ENCODE measurements around the gene TUBG1. TPM values are rescaled to one million over a fixed set of nuclear protein-coding genes. Genes with fewer than 3 reads are reported as not detected.
"Not testable (repeated sequence)": the region's sequence is repeated elsewhere in the genome, so short reads cannot be mapped to it uniquely, and the experiment has no call there.

Gene TUBG1
- total and polyA plus RNA-seq, 8 donors, result 31.5 to 63.2 (median 39.9) TPM

DNA sequence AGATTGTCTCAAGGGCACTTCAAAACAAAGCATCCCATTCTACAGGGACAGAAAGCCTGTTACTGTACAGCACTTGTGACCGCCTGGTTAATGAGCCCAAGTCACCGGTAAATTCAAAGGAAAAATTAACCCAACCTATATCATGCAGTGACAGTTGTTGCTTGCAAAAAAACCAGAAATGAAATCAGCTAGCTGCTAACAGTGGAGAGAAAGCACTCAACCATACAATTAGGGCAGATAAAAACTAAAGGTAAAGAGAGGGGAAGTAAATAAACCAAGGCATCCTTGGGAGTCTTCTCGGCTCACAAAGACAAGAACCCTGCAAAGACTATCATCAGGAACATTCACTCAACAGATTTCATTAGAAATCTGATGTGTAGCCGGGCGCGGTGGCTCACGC is 6.2 kb upstream of the TUBG1 start:
- TF ChIP-seq, protein P1, sequence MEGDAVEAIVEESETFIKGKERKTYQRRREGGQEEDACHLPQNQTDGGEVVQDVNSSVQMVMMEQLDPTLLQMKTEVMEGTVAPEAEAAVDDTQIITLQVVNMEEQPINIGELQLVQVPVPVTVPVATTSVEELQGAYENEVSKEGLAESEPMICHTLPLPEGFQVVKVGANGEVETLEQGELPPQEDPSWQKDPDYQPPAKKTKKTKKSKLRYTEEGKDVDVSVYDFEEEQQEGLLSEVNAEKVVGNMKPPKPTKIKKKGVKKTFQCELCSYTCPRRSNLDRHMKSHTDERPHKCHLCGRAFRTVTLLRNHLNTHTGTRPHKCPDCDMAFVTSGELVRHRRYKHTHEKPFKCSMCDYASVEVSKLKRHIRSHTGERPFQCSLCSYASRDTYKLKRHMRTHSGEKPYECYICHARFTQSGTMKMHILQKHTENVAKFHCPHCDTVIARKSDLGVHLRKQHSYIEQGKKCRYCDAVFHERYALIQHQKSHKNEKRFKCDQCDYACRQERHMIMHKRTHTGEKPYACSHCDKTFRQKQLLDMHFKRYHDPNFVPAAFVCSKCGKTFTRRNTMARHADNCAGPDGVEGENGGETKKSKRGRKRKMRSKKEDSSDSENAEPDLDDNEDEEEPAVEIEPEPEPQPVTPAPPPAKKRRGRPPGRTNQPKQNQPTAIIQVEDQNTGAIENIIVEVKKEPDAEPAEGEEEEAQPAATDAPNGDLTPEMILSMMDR (IDR thresholded peaks at IDR 0.05), result no peak
- peaks cover 0 to 5% of the 10 kb centered on the region in 2 donors for H3K36me3 ChIP-seq
- ATAC-seq (no peak), DNase-seq (no peak)
- peaks cover 11 to 44% of the 10 kb centered on the region in 2 donors for H3K4me1 ChIP-seq
- H3K9me3 ChIP-seq, result no peaks in the 10 kb centered on the region
- H3K27me3 ChIP-seq, result no peaks in the 10 kb centered on the region
- no peak overlapping the region for H3K4me3 ChIP-seq
- intact Hi-C loops (cut with DNase I), result no loop called here
- H3K27ac ChIP-seq, result no peak overlapping the region

DNA sequence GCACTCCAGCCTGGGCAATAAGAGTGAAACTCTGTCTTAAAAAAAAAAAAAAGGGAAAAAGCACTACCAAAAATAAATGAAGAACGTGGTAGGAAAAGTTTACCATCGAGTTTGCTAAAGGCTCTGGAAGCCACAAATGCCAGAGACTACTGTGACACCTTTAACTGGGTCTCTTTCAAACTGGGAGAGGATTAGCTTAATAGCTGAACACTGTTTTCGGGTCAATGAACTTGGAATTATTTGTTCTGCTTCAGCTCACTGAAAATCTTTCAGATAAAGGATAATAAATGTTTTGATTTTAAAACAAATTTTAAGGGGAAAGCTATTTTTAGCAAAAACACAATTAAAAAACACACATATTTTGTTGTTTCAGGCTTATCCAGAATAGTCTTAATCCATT is 1.7 kb upstream of the TUBG1 start:
- Histone ChIP-seq H3K27ac (no peak overlapping the region), H3K4me1 (peaks cover 12 to 51% of the 10 kb centered on the region in 2 donors), H3K4me3 (peak overlapping the region in 1 of 2 donors; percentile 99), H3K27me3 (no peaks in the 10 kb centered on the region), H3K36me3 (peaks cover 0 to 12% of the 10 kb centered on the region in 2 donors), H3K9me3 (no peaks in the 10 kb centered on the region)
- ATAC-seq, result no peak
- intact Hi-C loops (cut with DNase I), result no loop called here
- no peak for DNase-seq
- TF ChIP-seq, protein P1 (IDR thresholded peaks at IDR 0.05), result no peak

DNA sequence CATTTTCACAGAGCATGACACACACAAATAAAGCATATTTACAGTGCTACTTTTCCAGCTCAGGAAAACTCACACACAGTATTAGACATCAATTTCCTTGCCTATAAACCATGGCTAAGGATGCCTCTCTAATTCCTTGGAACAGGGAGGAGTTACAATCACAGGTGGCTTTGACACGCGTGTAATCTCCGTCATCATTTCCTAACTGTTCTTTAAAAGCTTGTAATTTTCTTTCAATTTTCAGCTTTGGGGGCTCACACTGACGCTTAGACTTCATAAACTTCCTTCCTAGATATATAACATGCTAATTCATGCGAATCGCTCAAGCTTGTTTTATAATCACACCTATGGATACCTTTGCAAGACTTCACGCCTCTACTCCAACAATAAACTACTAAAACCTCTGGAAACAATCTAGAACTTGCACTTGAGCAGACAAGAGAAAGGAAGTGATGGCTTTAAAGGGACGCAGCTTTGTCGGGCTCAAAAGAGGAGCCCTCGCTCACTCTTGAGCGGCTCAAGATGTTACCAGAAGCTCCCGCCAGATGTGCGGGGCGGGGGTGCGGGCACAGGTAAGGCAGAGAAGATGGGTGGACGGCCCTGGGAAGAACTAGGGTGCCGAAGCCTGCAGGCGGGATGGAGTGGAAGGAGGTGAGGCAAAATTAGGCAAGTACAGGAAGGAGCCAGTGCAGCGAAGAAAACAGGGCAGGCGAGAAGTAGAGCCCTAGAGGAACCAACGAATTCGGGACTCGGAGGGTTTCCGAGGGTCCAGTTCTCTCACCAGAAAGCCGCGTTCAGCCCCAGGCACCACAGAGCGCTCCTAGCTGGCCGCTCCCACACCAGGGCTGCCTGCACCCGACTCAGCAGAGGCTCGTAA is 940 bp upstream of the TUBG1 start:
- Histone ChIP-seq H3K27ac (peak overlapping the region; percentile 93 to 95), H3K9me3 (no peaks in the 10 kb centered on the region), H3K4me3 (peak overlapping the region; percentile 96 to 99), H3K36me3 (peaks cover 0 to 20% of the 10 kb centered on the region in 2 donors), H3K27me3 (no peaks in the 10 kb centered on the region), H3K4me1 (peaks cover 12 to 51% of the 10 kb centered on the region in 2 donors)
- intact Hi-C loops (cut with DNase I), result no loop called here
- TF ChIP-seq, protein P1 (IDR thresholded peaks at IDR 0.05), result no peak
- ATAC-seq, result peak; percentile 67
- peak in 2 of 4 donors; percentile 6 to 34 for DNase-seq

DNA sequence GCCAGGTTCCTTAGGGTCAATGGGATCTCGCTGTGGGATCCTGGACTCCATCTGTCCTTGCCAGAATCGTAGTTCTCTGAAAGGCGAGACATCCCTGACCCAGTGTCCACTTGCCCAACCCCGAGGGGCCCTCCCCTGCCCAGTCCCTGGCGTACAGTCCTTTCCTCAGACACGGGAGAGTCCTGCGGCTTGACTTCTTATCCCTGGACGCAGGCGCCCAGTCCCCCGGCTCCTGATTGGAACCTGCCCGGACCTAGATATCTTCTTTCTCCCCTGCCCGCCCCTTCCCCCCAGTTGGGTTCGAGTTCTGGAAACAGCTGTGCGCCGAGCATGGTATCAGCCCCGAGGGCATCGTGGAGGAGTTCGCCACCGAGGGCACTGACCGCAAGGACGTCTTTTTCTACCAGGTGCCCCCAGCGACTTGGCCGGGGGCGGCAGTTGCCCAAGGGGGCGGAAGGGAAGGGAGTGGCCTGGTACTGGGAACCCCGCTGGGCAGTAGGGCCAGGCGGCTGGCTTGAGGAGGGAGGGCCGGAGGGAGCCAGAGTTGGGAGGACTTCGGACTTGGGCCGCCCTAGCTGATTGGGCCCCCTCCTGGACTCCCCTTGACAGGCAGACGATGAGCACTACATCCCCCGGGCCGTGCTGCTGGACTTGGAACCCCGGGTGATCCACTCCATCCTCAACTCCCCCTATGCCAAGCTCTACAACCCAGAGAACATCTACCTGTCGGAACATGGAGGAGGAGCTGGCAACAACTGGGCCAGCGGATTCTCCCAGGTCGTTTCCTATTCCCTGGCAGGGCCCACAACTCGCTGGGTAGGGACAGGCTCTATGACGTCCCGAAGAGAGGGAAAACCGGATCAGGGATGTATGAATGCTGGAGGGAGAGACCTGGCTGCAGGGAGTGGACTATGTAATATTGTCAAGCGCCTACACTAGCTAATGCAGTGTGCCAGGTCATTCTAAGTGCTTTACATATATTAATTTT is 625 bp downstream of the TUBG1 start:
- H3K9me3 ChIP-seq; H3K27me3 ChIP-seq; intact Hi-C loops (cut with DNase I): not testable (repeated sequence)
- Histone ChIP-seq H3K4me3 (peak overlapping the region; percentile 96 to 99), H3K27ac (peak overlapping the region; percentile 80 to 93), H3K36me3 (peaks cover 0 to 36% of the 10 kb centered on the region in 2 donors), H3K4me1 (peaks cover 12 to 46% of the 10 kb centered on the region in 2 donors)
- ATAC-seq, result peak; percentile 35
- peak in 1 of 4 donors; percentile 83 for DNase-seq

DNA sequence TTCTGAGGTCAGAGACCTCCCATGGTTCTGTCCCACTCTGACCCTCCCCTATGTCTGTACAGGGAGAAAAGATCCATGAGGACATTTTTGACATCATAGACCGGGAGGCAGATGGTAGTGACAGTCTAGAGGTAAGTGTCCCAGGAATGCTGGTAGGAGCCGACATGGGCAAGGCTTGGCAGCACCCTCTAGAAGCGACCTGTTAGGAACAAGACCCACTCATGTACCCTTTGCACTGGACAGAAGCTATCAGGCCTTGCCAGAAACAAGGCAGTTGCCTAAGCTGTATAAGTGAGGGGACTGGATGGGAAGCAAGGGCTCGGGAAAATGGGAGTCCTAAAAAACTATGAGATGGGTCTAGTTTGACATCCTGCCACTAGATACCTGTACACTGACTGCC is 2.5 kb downstream of the TUBG1 start:
- TF ChIP-seq, protein P1 (IDR thresholded peaks at IDR 0.05), result no peak
- H3K9me3 ChIP-seq, result no peaks in the 10 kb centered on the region
- DNase-seq (no peak), ATAC-seq (no peak)
- H3K4me1 ChIP-seq, result peaks cover 12 to 29% of the 10 kb centered on the region in 2 donors
- H3K27me3 ChIP-seq, result no peaks in the 10 kb centered on the region
- H3K36me3 ChIP-seq, result peaks cover 0 to 47% of the 10 kb centered on the region in 2 donors
- H3K4me3 ChIP-seq, result no peak overlapping the region
- intact Hi-C loops (cut with DNase I), result no loop called here
- H3K27ac ChIP-seq, result no peak overlapping the region
